Measurements from ENCODE around the gene EMID1.

GRCh38 chr22:29208502-29208862 is 2.8 kb downstream of the EMID1 start:
- TF ChIP-seq EZH2phosphoT487 (IDR thresholded peaks at IDR 0.05; ENCODE audit: borderline replicate concordance) (no peak), CTCF (conservative IDR thresholded peaks at IDR 0.05; ENCODE audit: low read length) (peak; percentile 54)

All from Loucy (cell line).